Kasumi-1 (cell line): ENCODE measurements around the gene UPP2.

Source experiments
- DNase-seq, 2 experiments: peaks; one replicate each; lab custom pipeline; 2025; lab: John Stamatoyannopoulos, UW

Gene UPP2

DNA sequence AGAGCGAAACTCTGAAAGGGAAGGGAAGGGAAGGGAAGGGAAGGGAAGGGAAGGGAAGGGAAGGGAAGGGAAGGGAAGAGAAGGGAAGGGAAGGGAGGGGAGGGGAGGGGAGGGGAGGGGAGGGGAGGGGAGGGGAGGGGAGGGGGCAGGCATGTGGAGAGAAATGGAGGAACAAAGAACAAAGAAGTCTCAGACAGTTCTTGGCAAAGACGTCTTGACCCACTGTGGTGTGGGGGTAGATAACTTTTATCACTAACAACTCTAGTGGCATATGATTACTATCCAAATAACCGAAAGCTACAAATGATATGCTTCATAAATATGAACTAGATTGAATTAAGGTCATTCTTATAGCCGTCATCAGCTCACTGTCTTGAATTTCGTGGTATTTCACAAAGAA lies 3.2 kb downstream of the UPP2 start:
- no peak for DNase-seq

DNA sequence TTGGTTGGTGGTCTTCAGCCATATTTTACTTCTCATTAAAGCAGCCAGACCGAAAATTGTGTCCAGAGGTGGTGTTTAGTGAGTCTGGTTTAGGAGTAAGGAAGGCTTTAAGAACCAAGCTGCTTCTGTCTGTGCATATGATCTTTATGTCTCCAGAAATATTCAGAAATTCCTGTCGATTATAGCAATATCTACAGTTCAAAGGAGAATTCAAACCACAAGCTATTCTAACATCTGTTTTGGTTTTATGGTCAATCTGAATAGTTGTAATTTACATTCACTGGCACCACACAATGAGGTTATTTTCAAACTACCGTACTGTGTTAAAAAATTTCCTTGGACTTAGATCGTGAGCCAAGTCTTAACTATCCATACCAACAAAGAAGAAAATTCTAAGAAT lies 11.3 kb downstream of the UPP2 start:
- DNase-seq: no peak

DNA sequence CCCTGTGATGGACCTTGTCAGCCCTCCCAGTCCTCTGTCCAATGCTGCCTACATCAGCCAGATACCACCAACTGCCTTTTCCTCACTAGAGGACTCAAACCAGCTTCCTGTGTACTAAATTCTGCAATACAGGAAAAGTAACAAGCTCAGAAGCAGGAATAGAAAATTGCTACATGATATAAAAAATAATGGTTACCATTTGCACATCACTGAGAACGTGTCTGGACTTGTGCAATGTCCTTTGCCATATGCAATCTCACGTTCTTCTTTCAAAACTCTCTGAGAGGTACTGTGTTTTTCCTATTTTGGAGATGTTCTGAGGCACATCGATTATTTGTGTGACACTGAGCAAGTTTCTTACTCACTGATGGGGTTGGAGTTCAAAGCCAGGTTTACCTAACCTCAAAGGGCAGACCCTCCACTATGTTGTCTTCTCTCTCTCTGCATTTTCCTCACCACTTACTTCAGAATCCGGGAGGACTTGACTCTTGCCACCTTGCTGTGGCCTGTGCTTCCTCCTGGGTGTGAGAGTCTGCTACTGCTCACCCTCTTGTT lies 12.1 kb downstream of the UPP2 start:
- DNase-seq: peak; percentile 22 to 38

DNA sequence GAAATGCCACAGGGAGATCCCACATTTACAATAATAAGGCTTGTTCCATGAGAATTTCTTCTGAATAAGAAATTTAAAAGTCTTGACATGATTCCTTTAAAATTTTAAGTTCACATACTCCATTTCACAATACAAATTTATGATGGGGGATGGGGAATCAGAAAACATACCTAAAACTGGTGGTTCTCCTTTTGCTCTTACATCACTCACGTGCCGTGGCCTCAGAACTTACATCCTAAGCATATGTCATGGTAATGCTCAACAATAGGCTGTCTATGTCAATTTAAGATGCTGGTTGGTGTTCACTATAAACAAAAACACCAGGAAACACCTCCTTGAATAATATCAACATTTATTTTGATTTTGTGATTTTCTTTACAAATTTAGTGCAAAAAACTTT lies 12.8 kb downstream of the UPP2 start:
- no peak for DNase-seq

DNA sequence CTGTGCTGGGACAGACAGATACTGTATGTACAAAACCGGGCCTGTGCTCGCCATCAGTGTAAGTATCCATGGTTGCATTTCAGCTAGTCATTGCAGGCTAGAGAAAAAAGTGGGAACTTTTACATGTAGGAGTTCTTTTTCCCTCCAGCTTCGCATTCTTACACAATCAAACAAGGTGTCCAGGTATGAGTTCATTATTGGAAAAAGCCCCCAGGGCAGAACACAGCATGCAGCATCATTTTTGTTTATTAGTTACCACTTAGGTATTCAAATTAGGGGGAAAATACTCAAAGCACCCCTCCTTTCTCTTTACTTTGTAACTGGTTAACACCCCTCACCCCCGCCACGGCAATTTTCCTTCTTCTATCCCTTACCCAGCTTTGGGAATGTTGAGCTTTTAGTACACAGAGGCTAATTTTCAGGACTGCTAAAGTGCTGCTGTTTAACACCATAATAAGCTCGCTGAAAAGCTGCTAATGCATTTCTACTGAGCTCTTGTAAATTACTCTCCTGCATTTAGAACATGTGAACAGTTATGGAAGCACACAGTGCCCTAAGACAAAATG lies 13.6 kb downstream of the UPP2 start:
- DNase-seq: no peak

DNA sequence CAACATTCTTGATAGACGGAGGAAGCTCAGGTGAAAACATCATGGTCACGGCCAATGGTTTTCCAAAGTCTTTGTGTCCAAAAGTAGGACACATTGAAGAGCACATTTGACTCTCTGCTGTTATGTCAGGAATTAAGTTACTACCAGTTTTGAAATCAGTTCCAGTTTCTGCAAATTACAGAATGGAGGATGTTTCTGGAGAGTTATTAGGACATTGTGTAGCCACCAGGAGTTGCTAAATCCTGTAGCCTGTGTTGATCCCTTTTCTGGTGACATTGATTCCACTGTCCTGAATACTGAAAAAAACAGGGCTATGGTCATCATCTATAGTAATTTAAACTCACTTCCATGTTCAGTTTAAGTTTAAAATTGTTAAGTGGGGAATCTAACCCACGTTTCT lies 15.3 kb downstream of the UPP2 start:
- DNase-seq: no peak

DNA sequence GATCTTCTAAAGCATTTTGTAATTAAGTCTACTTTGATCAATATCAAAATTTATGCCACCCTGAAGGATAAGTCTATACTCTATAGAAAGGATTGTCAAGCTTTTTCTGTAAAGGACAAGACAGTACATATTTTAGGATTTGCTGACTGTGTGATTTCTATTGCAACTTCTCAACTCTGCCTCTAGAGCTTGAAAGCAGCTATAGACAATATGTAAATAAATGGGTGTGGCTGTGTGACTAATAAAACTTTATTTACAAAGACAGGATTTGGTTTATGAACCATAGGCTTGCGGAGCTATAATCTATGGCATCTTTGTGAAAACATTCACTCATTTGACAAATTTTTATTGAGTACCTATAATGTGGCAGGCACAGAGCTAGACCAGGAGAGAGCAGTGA lies 18.4 kb downstream of the UPP2 start:
- DNase-seq: peak in 1 of 2 experiments; percentile 12

DNA sequence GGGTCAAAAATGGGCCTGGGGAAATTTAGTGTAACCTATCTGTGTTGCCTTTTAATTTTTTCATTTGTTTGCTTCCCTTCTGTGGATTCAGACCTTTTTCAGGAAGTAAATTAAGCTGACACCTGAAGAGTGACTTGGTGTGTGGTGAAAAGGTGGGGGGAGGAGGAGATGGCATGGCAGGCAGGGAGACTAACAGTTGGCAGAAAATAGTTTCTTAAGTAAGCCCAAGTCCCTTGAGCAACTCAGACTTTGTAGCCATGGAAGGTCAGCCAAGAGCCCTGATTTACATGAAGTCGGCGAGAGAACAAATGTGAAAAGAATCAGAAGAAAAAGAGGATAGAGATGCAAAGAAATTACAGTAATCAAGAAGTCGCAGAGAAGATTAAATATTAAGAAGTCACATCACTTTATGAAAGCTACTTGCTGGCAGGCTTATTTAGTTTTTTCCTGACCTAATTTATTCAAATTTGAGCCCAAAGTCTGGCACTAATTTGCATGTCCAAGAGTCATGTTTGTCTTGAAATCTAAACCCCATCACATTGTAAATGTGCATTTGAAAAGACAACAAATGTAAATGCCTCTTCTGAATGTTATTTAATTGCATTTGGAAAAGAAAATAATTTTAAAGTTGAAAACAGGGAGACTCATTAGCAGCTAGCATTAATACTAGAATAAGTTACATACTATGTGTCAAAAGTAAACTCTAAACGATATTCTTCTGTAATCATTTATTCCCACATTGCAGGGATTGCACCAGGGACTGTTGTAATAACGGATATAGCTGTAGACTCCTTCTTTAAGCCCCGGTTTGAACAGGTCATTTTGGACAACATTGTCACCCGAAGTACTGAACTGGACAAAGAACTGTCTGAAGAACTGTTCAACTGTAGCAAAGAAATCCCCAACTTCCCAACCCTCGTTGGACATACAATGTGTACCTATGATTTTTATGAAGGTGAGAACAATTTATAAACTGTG lies 19.3 kb downstream of the UPP2 start:
- no peak for DNase-seq

DNA sequence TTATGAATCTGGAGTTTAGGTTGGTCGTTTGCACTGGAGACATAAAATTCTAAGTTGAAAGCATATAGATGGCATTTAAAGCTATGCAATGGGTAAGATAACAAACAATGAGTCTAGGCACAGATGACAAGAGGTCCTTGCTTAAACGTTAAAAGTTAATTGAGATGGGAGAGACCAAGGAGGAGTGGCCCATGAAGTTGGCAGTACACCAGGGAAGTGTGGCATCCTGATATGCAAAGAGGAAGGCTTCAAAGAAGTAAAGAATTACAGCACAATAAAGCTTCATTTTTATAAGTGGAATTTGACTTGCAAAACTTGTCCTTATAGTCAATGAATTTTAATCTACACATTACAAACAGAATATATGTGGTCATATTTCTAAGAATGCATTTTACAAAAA lies 23.2 kb downstream of the UPP2 start:
- DNase-seq: no peak

DNA sequence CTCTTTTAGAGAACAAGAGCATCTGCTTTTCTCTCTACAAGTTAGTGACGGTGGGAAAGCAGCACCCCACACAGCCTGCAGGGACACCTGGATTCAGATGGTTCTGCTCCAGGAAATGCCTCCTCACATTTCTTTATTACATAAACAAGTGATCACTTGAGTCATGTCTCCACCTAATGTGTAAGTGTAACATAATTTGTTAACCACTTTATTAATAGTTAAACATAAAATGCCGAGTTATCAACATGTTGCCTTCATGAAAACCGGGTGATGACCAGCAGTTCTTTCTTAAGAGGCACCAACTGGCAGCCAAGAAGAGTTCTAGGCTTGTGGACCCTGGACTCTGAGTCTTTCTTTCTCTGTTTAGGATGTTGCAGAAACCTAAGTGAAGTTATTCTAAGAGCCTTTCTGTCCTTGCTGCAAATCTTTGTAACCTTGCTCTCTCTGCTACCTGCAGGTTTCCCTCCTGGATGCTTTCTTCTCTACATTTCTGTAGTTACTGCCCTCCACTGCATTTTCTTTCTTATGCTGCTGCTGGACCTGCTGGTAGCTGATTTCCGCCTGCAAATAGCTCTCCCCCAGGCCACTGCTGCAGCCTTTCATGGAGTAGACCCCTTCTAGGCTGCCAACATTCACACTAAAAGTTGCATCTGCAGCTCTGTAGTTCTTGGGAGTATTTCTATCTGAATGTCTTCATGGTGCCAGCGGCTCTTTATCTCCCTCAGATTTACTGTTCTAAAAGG lies 24.3 kb downstream of the UPP2 start:
- DNase-seq: no peak

DNA sequence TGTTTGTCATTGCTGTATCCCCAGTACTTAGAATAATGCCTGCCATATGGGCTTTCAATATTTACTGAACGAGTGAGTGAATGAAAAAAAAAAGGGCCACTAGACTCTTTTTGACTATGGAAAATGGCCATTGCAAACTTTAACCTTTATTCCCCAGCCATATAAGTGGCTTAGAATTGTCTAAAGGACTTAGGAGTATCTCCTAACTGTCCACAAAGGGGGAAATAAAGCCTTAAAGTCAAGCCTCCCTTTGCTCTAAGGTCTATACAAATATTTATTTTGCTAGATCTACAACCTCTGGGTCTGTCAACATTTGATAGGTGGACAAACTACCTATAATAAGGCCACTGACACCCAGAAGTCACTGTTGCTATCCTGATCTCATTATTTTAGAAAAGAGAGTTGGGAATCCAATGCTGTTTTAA lies 25.7 kb downstream of the UPP2 start:
- DNase-seq: no peak

DNA sequence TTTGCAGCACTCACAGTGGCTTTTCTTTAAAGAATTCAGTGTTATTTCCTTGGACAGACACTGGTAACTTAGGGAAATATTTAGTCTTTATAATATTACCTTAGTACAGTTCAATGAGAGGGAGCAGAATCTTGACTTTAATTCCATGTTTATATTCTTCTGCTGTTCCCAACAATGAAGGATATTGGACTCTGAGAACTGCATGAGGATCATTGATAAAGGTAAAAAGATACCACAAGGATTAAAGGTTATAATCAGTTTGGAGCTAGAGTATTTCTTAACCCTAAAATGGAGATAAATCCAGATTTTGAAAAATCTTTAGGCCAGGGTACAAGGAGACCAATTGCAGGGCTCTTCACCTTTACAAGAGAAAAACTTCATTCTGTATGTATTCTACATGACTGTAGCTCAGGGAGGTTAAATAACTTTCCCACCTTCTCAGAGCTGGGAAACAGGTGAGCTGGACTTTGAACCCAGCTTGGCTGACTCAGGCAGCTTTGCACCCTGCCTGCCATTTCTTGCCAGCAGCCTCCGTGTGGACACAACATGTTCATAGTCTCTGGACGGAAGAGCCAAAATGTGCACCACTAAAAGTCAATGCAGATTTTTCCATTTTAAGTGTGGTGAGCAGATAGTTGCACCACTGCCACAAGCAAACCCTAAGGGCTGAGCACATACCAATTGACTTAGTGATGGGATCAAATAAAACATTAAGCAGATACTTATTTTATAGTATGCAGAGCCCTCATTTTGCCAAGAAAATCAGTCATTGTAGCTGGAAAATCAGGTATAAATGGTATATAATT lies 26.7 kb downstream of the UPP2 start:
- DNase-seq: no peak

DNA sequence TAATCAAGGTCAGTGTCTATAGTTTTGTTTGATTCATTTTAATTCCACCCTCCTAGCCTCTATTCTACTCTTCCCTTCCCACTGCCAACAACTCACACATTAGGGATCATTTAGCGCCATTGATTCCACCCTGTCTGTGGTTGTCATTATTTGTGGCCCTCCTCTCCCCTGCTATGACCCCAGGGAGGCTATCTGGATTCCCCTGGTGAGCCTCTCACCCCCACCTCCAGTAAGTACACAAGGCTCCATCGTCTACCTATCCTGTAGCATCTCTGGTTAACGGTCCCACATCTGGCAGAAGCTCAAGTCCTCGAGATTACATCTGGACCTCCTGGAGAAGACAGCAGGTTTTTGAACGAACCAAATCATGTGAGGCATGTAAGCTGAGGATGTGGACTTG lies 27.4 kb downstream of the UPP2 start:
- DNase-seq: no peak

DNA sequence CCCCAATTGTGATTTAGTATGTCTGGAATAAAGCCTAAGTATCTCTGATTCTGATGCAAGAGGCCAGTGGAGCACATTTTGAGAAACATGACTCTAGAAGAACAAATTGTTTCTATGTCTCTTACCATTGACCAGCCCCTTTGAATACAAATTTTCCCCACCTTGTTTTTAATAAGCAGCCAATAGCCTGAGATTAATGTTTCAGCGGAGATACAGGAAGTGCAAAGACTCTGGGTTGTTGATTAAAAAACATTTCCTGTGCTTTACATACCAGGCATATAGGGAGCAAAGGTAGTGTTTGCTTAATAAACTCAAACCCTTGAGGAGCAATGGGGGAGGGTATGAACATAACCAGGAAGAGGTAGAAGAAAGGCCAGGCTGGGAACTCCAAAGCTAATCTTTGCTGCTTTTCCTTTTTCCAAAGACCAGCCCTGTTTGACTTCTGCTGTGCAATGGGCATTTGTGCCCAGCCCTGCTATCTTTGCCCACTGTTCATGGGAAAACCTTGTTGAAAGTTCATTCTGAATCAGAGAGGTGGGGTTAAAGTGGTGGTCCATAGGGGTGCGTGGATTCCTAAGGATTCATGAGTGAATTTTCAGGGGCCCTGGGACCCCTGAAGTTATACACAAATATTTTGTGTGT lies 29.3 kb downstream of the UPP2 start:
- DNase-seq: no peak

DNA sequence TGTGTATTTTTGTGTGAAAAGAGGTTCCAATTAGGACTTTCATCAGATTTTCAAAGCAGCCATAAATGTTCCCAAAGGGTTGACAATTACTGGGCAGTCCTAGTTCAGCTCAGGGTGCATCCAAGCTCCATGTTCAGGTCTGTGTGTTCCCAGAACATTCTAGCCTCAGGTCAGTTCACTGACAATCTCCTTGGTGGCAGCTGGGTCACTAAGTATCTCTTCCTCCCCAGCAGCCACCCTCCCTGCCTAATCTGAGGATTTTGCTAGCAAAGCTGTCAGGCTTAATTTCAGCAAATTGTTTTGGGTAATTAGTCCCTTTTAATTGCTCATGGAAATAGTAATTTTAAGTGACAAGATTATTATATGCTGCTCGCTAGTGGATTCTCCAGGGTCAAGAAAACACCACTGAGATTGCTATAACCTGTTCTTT lies 29.8 kb downstream of the UPP2 start:
- no peak for DNase-seq

DNA sequence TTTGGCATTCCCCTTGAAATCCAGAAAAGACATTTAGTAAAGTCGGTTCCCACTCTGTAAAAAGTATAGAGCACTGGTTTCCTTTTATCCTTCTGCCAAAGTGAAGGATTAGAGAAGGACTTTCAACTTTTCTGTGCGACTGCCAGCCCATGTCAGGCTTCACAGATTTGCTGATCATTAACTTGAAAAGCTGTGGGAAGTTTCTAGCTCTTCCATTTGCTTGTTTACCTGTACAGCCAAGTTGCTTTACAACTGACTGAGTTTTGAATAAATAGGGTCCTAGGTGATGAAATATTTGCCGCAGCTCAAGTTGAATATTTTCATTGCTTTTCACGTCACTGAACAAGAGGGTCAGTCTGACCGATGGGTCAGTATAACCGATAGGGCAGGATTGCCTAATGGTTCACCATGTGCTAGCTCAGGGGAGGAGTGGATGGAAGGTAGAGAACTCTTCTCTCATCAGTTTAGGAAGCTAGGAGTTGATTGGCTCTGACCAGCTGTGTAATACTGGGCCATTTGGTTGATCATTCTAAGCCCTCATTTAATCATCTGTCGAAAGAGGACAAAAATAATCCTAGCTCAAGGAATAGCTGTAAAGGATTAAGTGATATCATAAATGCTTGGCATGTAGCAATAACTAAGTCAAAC lies 30.4 kb downstream of the UPP2 start:
- DNase-seq: no peak

DNA sequence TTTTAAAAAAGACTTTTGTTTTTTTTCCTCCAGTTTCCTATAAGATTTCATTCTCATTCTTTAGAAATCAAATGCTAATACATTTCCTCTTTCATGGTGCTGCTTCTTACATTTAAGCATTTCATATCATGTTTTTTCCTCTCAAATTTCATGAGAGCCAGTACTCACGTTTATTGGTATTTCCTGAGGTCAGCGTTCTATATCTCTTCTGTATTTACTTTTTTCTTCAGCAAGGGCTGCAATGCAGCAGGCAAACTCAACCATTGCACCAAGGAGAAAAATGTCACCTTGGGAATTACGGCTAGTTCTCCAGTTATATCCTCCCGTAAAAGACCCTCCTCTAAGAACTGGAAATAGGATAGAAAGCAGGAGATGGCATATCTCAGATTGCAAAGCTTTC lies 32.4 kb downstream of the UPP2 start:
- no peak for DNase-seq

DNA sequence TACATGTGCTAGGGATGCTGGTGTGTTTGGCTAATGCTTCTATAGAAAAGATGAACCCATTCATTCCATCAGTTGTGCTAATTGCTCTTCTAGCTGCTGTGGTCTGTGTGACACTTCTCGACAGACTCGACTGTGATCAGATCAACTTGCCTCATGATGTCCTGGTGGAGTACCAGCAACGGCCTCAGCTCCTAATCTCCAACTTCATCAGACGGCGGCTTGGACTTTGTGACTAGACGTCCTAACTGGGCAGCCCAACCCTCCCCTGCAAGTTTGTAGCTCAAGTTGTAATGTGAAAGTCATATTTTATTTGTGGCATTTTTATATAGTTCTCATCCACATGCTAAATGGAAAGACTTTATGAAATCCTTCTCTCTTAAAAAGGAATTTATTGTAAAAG lies 33.0 kb downstream of the UPP2 start:
- DNase-seq: no peak

DNA sequence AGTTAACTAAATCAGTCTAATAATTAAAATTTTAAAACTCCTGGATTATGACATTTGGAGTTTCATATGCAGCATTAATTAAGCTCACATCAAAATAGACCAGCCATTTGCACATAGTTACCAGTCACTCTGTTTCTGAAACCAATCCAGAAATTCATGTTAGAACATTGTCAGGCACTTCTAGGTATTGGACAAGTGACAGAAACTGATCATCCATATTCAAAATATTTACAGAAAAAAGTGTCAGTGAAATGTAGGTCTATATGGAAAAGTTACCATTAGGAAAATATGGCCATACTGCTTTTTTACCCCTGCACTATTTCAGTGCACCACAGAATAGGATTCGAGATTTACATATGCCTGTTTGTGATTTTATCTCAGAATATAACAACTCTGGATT lies 33.4 kb downstream of the UPP2 start:
- DNase-seq: no peak

DNA sequence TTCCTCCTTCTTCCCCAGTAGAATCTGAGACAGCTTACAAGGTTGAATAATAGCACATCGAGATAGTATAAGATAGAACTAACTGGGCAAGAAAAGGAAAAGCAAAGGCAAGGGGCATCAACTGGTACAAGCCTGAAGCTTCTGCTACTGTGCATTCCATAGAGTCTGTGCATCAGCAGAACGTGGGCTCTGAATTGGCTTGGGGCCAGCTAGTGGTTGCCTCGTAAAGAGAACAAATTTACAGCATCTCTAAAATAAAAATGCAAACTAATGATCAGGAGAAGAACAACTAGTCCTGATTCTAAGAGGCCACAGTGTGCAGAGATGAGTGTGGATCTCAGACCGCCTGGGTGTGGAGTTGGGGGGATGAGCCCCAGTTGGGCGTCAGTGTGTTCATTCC lies 36.6 kb downstream of the UPP2 start:
- no peak for DNase-seq

DNA sequence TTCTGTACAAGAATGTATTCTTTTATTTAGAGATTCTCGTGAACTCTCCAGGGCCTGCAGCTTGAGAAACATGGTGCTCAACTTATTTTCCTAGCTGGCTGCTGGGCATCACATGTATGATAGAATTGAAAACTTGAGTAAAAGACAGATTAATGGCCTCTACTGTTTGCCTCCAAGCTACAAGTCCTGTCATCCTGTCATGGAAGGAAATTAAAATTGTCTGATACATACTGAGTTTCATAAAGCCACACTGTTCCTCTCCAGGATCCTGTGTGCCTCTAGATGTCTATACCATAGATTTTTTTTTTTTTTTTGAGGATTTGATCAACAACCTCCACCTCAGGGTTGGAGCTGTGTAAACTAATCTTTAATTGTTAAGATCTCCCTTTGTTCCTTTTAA lies 38.5 kb downstream of the UPP2 start:
- DNase-seq: no peak
